ENCODE results near the gene TMEM95.

TMEM95 gene

DNA sequence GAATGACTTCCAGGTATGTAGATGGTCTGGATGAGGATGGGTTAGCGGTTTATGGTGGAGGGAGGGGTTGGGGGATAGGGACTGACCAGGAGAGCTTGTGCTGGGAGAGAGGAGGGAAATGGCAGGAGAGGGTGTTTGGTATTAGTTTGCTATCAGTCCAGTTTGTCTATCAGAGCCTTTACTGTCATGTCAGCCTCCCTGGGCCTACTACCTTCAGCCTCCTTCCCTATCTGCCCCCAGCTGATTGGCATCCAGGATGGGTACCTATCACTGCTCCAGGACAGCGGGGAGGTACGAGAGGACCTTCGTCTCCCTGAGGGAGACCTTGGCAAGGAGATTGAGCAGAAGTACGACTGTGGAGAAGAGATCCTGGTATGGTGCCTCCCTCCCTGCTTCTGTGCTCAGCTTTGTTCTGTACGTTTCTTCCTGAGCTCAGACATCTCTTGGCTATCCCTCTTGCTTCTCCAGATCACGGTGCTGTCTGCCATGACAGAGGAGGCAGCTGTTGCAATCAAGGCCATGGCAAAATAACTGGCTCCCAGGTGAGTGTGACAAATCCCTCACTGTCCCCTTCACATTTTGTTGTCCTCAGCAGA, 43.7 kb upstream of the TMEM95 start:
- no peak overlapping the region for H3K4me3 ChIP-seq (ENCODE audit: low read depth, low read length)
- DNase-seq (ENCODE audit: low read depth, low spot score) = no peak
- in situ Hi-C loops (cut with HindIII; ENCODE audit: low sequenced_read_pairs) = no loop called here
- TF ChIP-seq, protein P1, sequence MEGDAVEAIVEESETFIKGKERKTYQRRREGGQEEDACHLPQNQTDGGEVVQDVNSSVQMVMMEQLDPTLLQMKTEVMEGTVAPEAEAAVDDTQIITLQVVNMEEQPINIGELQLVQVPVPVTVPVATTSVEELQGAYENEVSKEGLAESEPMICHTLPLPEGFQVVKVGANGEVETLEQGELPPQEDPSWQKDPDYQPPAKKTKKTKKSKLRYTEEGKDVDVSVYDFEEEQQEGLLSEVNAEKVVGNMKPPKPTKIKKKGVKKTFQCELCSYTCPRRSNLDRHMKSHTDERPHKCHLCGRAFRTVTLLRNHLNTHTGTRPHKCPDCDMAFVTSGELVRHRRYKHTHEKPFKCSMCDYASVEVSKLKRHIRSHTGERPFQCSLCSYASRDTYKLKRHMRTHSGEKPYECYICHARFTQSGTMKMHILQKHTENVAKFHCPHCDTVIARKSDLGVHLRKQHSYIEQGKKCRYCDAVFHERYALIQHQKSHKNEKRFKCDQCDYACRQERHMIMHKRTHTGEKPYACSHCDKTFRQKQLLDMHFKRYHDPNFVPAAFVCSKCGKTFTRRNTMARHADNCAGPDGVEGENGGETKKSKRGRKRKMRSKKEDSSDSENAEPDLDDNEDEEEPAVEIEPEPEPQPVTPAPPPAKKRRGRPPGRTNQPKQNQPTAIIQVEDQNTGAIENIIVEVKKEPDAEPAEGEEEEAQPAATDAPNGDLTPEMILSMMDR (IDR thresholded peaks at IDR 0.05; ENCODE audit: low read depth, low read length) = no peak

DNA sequence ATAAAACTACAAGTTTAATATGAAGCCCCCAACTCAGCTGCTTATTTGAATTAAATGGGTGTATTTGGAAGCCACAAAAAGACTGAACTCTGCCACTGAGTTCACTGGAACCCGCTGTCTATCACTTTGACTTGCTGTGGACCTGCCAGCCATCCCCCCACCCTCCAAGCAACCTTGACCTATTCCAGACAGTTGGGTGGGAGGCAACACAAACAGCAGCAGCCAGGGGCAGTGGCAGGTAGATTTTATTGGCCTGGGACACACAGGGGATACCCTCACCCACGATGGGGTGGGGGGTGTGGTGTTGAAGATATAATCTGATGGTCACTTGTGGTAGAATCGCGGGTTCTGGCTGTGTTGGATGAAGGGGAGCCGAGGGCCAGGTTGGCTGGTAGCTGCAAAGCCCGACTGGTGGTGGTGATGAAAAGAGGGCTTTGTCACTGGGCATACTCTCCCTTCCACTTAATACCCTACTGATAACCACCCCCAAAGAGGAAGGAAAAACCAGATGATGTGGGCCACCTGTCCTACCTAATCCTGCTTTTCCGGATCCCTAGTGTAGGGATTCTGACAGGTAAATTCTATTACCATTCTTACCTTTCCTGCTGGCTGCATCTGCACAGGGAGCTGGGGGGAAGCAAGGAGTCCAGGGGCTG, 42.4 kb upstream of the TMEM95 start:
- no peak overlapping the region for H3K4me3 ChIP-seq (ENCODE audit: low read depth, low read length)
- in situ Hi-C loops (cut with HindIII; ENCODE audit: low sequenced_read_pairs) = no loop called here
- TF ChIP-seq, protein P1 (IDR thresholded peaks at IDR 0.05; ENCODE audit: low read depth, low read length) = no peak
- DNase-seq (ENCODE audit: low read depth, low spot score) = no peak

DNA sequence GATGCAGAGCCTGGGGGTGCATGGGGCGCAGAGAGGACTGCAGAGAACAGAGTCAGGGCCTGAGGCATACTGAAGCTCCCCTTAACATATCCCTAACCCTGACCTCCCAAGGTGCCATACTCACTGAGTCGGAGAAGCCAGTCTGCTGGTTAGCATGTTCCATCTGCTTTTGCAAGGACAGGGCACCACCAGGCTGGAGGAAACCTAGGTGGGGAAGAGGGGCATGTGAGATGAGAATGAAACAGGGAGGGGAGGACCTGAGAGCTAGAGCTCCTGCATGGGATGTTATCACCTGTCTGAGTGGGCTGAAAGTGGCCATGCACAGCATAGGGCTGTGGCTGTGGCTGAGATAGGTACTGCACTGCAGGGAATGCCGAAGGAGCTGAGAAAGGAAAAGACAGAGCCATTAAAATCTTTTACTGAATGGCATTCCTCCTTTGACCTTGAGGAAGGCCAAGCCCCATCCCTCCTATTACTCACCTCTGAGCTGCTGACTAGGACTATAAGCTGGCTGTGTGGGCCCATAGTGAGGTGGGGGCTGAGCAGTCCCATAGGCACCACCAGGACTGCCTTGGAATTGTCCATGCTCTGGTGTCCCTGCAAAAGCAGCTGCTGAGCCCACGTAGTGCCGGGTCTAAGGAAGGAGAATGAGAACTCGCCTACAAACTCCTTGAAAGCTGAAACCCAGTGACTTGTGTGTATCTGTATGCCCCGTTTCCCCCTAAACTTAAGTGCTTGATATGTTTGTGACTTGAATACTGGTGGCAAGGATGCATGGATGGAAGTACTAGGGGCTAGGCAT, 41.7 kb upstream of the TMEM95 start:
- DNase-seq (ENCODE audit: low read depth, low spot score) = no peak
- H3K4me3 ChIP-seq (ENCODE audit: low read depth, low read length) = no peak overlapping the region
- in situ Hi-C loops (cut with HindIII; ENCODE audit: low sequenced_read_pairs) = no loop called here
- TF ChIP-seq, protein P1 (IDR thresholded peaks at IDR 0.05; ENCODE audit: low read depth, low read length) = no peak

DNA sequence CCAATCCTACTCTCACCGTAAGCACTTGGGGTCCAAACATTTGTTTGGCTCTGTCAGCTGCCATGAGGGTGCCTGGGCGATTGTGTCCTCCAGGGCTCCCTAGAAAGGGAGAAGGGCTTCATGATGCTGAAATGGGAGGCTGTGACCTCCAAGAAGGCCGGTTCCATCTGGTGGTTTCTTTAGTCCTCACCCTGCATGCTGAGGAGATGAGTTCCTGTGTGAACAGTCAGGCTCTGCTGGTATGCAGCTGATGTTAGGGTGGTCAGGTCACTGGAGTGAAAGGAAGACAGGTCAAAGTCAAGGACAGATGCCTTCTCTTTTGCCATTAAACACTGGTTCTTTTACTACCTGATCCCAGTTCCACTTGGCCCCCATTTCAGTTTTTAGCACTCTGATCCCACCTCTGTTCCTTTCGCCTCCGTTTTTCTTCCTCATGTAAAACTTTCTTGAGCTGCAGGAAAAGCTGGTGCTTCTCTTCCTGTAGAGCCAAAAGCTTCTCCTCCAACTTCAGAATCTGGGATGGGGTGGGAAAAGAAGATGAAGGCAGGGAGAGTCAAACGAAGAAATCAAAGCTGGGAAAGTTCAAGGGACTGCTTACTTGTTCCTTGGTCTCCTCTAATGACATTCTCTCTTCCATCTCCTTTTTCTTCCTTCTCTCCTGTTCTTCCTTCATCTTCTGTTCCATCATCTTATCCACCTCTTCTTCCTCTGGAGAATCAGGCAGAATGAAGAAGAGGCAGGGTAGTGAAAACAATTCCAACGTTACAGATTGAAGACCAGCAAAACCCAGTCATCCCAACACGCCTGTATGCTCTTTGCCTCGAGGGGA, 40.9 kb upstream of the TMEM95 start:
- peak overlapping the region; percentile 59 for H3K4me3 ChIP-seq (ENCODE audit: low read depth, low read length)
- in situ Hi-C loops (cut with HindIII; ENCODE audit: low sequenced_read_pairs) = no loop called here
- TF ChIP-seq, protein P1 (IDR thresholded peaks at IDR 0.05; ENCODE audit: low read depth, low read length) = no peak
- DNase-seq (ENCODE audit: low read depth, low spot score) = no peak

DNA sequence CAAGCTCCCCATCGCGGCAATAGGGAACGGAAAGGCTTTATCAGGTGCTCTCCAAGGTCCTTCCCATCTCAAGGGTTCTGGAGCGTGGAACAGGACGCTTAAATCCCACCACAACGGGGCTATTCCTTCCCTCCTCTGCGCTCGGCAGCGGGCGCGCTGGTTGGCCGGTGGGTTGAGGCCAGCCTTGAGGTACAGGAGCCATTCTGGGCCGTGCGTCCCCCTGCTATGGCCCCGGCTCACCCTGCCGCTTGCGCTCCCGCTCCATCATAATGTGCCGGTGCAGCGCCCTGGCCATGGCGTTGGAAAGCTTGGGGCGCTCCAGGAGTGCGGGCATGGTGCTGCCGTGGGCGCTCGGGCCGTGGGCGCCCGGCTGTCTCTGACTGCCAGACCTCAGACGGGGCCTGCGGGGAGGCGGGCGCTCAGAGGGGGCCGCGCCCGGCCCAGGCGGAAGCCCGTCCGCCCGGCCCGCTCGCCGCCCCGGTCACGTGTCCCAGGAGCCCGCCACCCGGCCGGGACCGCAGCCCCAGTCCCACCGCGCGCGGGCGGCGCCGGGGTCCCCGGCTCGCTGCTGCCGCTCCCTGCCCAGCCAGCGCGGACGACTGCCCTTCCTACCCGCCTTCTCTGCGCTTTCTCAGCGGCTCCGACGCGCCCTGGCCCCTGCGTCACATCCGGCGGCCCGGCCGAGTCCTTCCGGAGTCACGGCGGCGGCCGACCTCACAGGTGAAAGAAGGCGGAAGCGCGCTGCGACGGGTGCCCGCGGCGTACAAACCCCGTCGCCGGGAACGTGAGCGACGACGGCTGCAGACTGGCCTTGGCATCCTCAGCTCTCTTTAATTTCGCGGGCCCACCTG, 40.0 kb upstream of the TMEM95 start, which contains the start of gene GPS2:
Gene GPS2, minus strand, starts transcription at position 642 of the 851 bp plus-strand sequence. Its CDS starts 308 bp downstream, at position 334.
- H3K4me3 ChIP-seq (ENCODE audit: low read depth, low read length) = peak within 1 kb of the TSS; percentile 59
- peak; percentile 81 for DNase-seq (ENCODE audit: low read depth, low spot score)
- TF ChIP-seq, protein P1 (IDR thresholded peaks at IDR 0.05; ENCODE audit: low read depth, low read length) = no peak
- in situ Hi-C loops (cut with HindIII; ENCODE audit: low sequenced_read_pairs) = no loop called here
